ENCODE data around the gene CRIP2.

- no peak for TF ChIP-seq EZH2 (IDR thresholded peaks at IDR 0.05)
- no peak for TF ChIP-seq POLR2AphosphoS5 (IDR thresholded peaks at IDR 0.05; ENCODE audit: borderline replicate concordance, low read depth, low read length)
- TF ChIP-seq FOXP2 (optimal IDR thresholded peaks at IDR 0.05; ENCODE audit: control extremely low read depth, extremely low read length, insufficient read depth), result no peak
These were observed 28.1 kb downstream of the CRIP2 start for GRCh38 chr14:105502446-105503295.
